ENCODE measurements around the gene GRM7.

Gene GRM7

DNA sequence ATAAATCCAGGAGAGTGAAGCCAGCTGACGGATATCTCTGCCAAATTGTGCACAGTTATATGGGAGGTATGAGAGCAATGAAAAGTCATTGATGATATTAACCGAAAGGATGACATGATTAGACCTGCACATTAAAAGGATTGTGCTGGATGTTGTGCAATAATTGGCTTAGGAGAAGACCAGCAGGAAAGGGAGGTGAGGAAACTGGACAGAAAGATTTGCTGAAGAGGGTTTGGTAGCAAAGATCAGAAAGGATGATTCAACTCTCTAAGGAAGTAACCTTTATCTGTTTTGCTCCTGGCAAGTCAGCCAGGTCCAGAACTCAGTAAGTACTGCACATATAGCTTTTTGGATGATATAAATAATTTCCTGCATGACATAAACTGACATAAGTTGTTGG lies 704.7 kb downstream of the GRM7 start:
- Histone ChIP-seq H3K4me3 (ENCODE audit: low read depth, low read length) (no peak overlapping the region), H3K9me3 (no peaks in the 10 kb centered on the region), H3K36me3 (no peaks in the 10 kb centered on the region), H3K27me3 (no peaks in the 10 kb centered on the region), H3K4me1 (no peaks in the 10 kb centered on the region)
- TF ChIP-seq, protein P1, sequence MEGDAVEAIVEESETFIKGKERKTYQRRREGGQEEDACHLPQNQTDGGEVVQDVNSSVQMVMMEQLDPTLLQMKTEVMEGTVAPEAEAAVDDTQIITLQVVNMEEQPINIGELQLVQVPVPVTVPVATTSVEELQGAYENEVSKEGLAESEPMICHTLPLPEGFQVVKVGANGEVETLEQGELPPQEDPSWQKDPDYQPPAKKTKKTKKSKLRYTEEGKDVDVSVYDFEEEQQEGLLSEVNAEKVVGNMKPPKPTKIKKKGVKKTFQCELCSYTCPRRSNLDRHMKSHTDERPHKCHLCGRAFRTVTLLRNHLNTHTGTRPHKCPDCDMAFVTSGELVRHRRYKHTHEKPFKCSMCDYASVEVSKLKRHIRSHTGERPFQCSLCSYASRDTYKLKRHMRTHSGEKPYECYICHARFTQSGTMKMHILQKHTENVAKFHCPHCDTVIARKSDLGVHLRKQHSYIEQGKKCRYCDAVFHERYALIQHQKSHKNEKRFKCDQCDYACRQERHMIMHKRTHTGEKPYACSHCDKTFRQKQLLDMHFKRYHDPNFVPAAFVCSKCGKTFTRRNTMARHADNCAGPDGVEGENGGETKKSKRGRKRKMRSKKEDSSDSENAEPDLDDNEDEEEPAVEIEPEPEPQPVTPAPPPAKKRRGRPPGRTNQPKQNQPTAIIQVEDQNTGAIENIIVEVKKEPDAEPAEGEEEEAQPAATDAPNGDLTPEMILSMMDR (IDR thresholded peaks at IDR 0.05; ENCODE audit: low read depth, low read length), result no peak
- no peak for DNase-seq

DNA sequence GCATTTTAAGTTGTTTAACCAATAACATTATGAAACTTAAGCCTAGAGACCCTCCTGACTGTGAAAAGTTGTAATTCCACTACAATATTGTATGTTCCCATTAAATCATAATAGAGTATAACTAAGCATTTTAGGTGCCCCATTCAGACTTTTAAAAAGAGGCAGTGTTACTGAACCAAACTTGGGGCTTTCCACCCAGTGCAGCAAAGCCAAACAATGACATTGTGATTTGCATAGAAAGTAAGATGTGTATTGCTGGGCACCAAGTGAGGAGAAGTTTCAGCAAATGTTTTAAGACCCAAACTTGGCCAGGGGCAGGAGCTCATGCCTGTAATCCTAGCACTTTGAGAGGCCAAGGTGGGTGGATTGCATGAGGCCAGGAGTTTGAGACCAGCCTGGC lies 706.2 kb downstream of the GRM7 start:
- H3K36me3 ChIP-seq, result no peaks in the 10 kb centered on the region
- TF ChIP-seq, protein P1 (IDR thresholded peaks at IDR 0.05; ENCODE audit: low read depth, low read length), result no peak

DNA sequence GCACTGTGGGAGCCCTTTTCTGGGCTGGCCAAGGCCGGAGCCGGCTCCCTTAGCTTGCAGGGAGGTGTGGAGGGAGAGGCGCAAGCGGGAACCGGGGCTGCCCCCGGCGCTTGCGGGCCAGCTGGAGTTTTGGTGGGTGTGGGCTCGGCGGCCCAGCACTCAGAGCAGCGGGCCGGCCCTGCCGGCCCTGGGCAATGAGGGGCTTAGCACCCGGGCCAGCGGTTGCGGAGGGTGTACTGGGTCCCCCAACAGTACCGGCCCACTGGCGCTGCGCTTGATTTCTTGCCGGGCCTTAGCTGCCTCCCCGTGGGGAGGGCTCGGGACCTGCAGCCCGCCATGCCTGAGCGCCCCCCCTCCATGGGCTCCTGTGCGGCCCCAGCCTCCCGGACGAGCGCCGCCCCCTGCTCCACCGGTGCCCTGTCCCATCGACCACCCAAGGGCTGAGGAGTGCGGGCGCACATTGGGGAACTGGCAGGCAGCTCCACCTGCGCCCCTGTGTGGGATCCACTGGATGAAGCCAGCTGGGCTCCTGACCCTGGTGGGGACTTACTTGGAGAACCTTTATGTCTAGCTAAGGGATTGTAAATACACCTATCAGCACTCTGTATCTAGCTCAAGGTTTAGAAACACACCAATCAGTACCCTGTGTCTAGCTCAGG lies 707.7 kb downstream of the GRM7 start:
- TF ChIP-seq, protein P1 (IDR thresholded peaks at IDR 0.05; ENCODE audit: low read depth, low read length), result no peak
- no peaks in the 10 kb centered on the region for H3K36me3 ChIP-seq
- H3K4me3 ChIP-seq (ENCODE audit: low read depth, low read length), result no peak overlapping the region
- H3K27me3 ChIP-seq, result no peaks in the 10 kb centered on the region
- no peaks in the 10 kb centered on the region for H3K4me1 ChIP-seq
- H3K9me3 ChIP-seq, result no peaks in the 10 kb centered on the region
- no peak for DNase-seq

More for the DNA sequence above, 706.2 kb downstream of the GRM7 start:
- no peak for DNase-seq
- Histone ChIP-seq H3K9me3 (no peaks in the 10 kb centered on the region), H3K4me3 (ENCODE audit: low read depth, low read length) (no peak overlapping the region), H3K27me3 (no peaks in the 10 kb centered on the region), H3K4me1 (no peaks in the 10 kb centered on the region)

DNA sequence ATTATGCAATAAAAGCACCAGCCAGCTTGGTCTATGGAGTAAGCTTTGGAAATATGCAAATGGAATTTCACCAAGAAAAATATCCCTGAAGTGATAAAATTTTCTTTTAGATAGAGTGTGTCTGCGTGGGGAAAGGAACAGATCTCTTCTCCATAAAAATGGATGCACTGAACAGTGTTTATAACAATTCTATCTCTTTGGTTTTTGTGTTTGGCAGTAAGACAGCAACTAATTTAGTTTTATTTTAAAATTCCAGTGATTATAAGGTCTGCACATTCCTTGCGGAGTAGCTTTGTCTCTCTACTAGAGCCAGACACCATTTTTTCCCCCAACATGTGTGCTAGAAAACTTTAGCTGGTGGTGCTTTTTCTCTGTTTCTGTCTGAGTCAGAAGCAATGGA lies 712.4 kb downstream of the GRM7 start:
- H3K4me3 ChIP-seq (ENCODE audit: low read depth, low read length), result no peak overlapping the region
- no peaks in the 10 kb centered on the region for H3K36me3 ChIP-seq
- H3K4me1 ChIP-seq, result no peaks in the 10 kb centered on the region; the same call in 1 of the 2 replicates
- DNase-seq, result no peak
- H3K27me3 ChIP-seq, result no peaks in the 10 kb centered on the region
- no peaks in the 10 kb centered on the region for H3K9me3 ChIP-seq
- TF ChIP-seq, protein P1 (IDR thresholded peaks at IDR 0.05; ENCODE audit: low read depth, low read length), result no peak

DNA sequence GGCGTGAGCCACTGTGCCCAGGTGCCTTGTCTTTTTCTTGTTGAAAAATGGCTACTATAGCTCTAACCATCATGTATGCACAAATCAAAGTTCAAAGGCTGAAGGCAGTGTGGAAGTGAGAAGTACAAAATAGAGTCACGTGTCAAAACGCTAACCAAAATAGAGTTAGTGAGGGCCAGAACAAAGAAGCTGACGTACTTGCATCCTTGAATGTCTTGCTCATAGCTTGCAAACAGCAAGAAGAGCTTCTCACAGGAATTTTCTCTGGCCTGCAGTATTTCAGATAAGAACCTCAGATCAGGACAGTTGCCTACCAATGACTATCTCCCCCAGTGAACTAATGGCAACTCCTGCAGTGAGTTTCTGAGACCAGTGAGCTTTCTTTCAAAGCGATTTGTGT lies 713.5 kb downstream of the GRM7 start:
- no peak overlapping the region for H3K4me3 ChIP-seq (ENCODE audit: low read depth, low read length)
- H3K9me3 ChIP-seq, result no peaks in the 10 kb centered on the region
- H3K4me1 ChIP-seq, result no peaks in the 10 kb centered on the region; the same call in 1 of the 2 replicates
- TF ChIP-seq, protein P1 (IDR thresholded peaks at IDR 0.05; ENCODE audit: low read depth, low read length), result no peak
- no peak for DNase-seq
- no peaks in the 10 kb centered on the region for H3K36me3 ChIP-seq
- no peaks in the 10 kb centered on the region for H3K27me3 ChIP-seq

DNA sequence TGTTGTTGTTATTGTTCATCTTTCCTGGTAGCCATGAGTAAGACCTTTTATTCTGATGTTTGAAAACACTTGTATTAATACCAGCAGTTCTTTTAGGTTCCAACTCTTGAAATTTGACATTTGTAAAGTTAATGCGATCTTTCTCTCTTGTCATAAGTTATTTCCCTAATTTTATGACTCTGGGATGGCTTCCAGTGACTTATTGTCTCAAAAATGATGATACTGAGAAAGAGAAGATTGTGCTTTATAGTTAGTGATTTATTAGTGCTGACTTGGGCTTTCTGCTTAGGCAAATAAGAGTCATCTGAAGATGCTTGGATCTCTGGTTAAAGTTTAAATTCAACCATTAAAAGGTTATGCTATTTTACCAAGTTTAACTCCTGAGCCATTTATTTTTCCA lies 715.2 kb downstream of the GRM7 start:
- TF ChIP-seq, protein P1 (IDR thresholded peaks at IDR 0.05; ENCODE audit: low read depth, low read length), result no peak
- DNase-seq, result no peak
- Histone ChIP-seq H3K4me1 (no peaks in the 10 kb centered on the region; the same call in 1 of the 2 replicates), H3K9me3 (no peaks in the 10 kb centered on the region), H3K4me3 (ENCODE audit: low read depth, low read length) (no peak overlapping the region), H3K27me3 (no peaks in the 10 kb centered on the region), H3K36me3 (no peaks in the 10 kb centered on the region)
